ENCODE data around the gene TBK1.
A peak's percentile ranks its signal among the peaks of the same experiment; 100 is the strongest.

The TBK1 gene

GRCh38 chr12:64530566-64530965, 78.6 kb downstream of the TBK1 start:
- TF ChIP-seq CTCF (IDR thresholded peaks at IDR 0.05; ENCODE audit: borderline replicate concordance, extremely low read depth, low read length, poor library complexity, severe bottlenecking) (no peak), EZH2 (IDR thresholded peaks at IDR 0.05; ENCODE audit: borderline replicate concordance, low read depth, low read length, severe bottlenecking) (no peak)
- Histone ChIP-seq H3K27ac (ENCODE audit: low read length) (no peak overlapping the region), H3K9ac (ENCODE audit: low read depth, low read length) (no peak overlapping the region), H3K36me3 (ENCODE audit: insufficient read depth, low read length) (no peaks in the 10 kb centered on the region), H3K27me3 (ENCODE audit: insufficient read depth, low read length, poor library complexity) (no peaks in the 10 kb centered on the region), H3K79me2 (ENCODE audit: insufficient read depth, low read length) (no peaks in the 10 kb centered on the region), H2AFZ (ENCODE audit: low read depth, low read length) (no peak overlapping the region), H3K4me2 (ENCODE audit: insufficient read depth, low read length) (no peak overlapping the region), H3K9me3 (ENCODE audit: insufficient read depth, low read length, severe bottlenecking) (no peaks in the 10 kb centered on the region), H4K20me1 (ENCODE audit: insufficient read depth, low read length) (no peaks in the 10 kb centered on the region), H3K4me1 (ENCODE audit: insufficient read depth, low read length) (peaks cover 20% of the 10 kb centered on the region), H3K4me3 (ENCODE audit: low read depth in 1 of 2, low read length in 2 of 2) (no peak overlapping the region)
- ATAC-seq (ENCODE audit: insufficient read depth, low read depth) (no peak), DNase-seq (no peak)

GRCh38 chr12:64531665-64532334, 79.9 kb downstream of the TBK1 start:
- no peak for ATAC-seq (ENCODE audit: insufficient read depth, low read depth)
- no peak overlapping the region for H3K9ac ChIP-seq (ENCODE audit: low read depth, low read length)
- H4K20me1 ChIP-seq (ENCODE audit: insufficient read depth, low read length): no peaks in the 10 kb centered on the region
- TF ChIP-seq CTCF (IDR thresholded peaks at IDR 0.05; ENCODE audit: borderline replicate concordance, extremely low read depth, low read length, poor library complexity, severe bottlenecking): no peak
- no peak for TF ChIP-seq EZH2 (IDR thresholded peaks at IDR 0.05; ENCODE audit: borderline replicate concordance, low read depth, low read length, severe bottlenecking)
- H3K9me3 ChIP-seq (ENCODE audit: insufficient read depth, low read length, severe bottlenecking): no peaks in the 10 kb centered on the region
- H3K4me3 ChIP-seq (ENCODE audit: low read depth in 1 of 2, low read length in 2 of 2): no peak overlapping the region
- DNase-seq: no peak
- no peak overlapping the region for H3K27ac ChIP-seq (ENCODE audit: low read length)
- no peaks in the 10 kb centered on the region for H3K36me3 ChIP-seq (ENCODE audit: insufficient read depth, low read length)
- no peaks in the 10 kb centered on the region for H3K27me3 ChIP-seq (ENCODE audit: insufficient read depth, low read length, poor library complexity)
- H3K79me2 ChIP-seq (ENCODE audit: insufficient read depth, low read length): no peaks in the 10 kb centered on the region
- peaks cover 20% of the 10 kb centered on the region for H3K4me1 ChIP-seq (ENCODE audit: insufficient read depth, low read length)
- no peak overlapping the region for H3K4me2 ChIP-seq (ENCODE audit: insufficient read depth, low read length)
- peak overlapping the region; percentile 12; the same call in 1 of the 2 replicates for H2AFZ ChIP-seq (ENCODE audit: low read depth, low read length)

GRCh38 chr12:64532734-64533351, 80.9 kb downstream of the TBK1 start:
- H3K4me3 ChIP-seq (ENCODE audit: low read depth in 1 of 2, low read length in 2 of 2): no peak overlapping the region

More at GRCh38 chr12:64532734-64533351, 80.9 kb downstream of the TBK1 start:
- Histone ChIP-seq H3K27ac (ENCODE audit: low read length) (no peak overlapping the region; the same call in 1 of the 2 replicates), H3K27me3 (ENCODE audit: insufficient read depth, low read length, poor library complexity) (no peaks in the 10 kb centered on the region), H2AFZ (ENCODE audit: low read depth, low read length) (no peak overlapping the region), H3K9ac (ENCODE audit: low read depth, low read length) (no peak overlapping the region), H3K4me1 (ENCODE audit: insufficient read depth, low read length) (peaks cover 20% of the 10 kb centered on the region), H3K4me2 (ENCODE audit: insufficient read depth, low read length) (no peak overlapping the region), H3K79me2 (ENCODE audit: insufficient read depth, low read length) (no peaks in the 10 kb centered on the region), H3K36me3 (ENCODE audit: insufficient read depth, low read length) (no peaks in the 10 kb centered on the region), H3K9me3 (ENCODE audit: insufficient read depth, low read length, severe bottlenecking) (no peaks in the 10 kb centered on the region), H4K20me1 (ENCODE audit: insufficient read depth, low read length) (no peaks in the 10 kb centered on the region)
- ATAC-seq (ENCODE audit: insufficient read depth, low read depth) (no peak), DNase-seq (no peak)
- no peak for TF ChIP-seq EZH2 (IDR thresholded peaks at IDR 0.05; ENCODE audit: borderline replicate concordance, low read depth, low read length, severe bottlenecking)
- no peak for TF ChIP-seq CTCF (IDR thresholded peaks at IDR 0.05; ENCODE audit: borderline replicate concordance, extremely low read depth, low read length, poor library complexity, severe bottlenecking)
